Keratinocyte (primary cell): ENCODE measurements around the gene CDK2AP2. TPM values are rescaled to one million over a fixed set of nuclear protein-coding genes. Genes with fewer than 3 reads are reported as not detected.
"Not testable (repeated sequence)": the region's sequence is repeated elsewhere in the genome, so short reads cannot be mapped to it uniquely, and the experiment has no call there.

ENCODE experiments used
- DNase-seq: peaks from one replicate; pipeline ENCODE4 v3.0.0-alpha.2; 2011; ENCODE audit warnings: low read depth, missing footprints, low spot score
- FAIRE-seq: peaks from 2 replicates; lab custom pipeline; 2011; peaks lifted over from hg19 to GRCh38; lab: Jason Lieb, UNC
- H2AFZ ChIP-seq: 2 replicates; pipeline ENCODE4 v1.6.0; 2012; ENCODE audit warnings: low read length, control low read depth, inconsistent platforms; ENCODE audit not compliant: control insufficient read depth
- H3K27ac ChIP-seq: 2 replicates; pipeline ENCODE4 v1.5.1; 2011; ENCODE audit warnings: low read length; ENCODE audit not compliant: control insufficient read depth, insufficient read depth
- H3K27me3 ChIP-seq: 3 replicates; pipeline ENCODE4 v1.6.0; 2011; ENCODE audit warnings: low read length; ENCODE audit not compliant: control insufficient read depth, insufficient read depth; ENCODE audit errors: extremely low read depth
- H3K36me3 ChIP-seq, 2 experiments: 2 replicates in 1 of 2; 3 replicates in 1 of 2; pipeline ENCODE4 v1.5.1; 2011; ENCODE audit warnings: low read length in 2 of 2, mild to moderate bottlenecking in 1 of 2; ENCODE audit not compliant: control insufficient read depth in 2 of 2, insufficient read depth in 2 of 2; ENCODE audit errors: extremely low read depth in 1 of 2
- H3K4me1 ChIP-seq: 3 replicates; pipeline ENCODE4 v1.5.1; 2011; ENCODE audit warnings: low read length; ENCODE audit not compliant: control insufficient read depth, insufficient read depth; ENCODE audit errors: extremely low read depth
- H3K4me2 ChIP-seq: 3 replicates; pipeline ENCODE4 v1.6.0; 2011; ENCODE audit warnings: low read depth, low read length; ENCODE audit not compliant: control insufficient read depth, insufficient read depth; ENCODE audit errors: extremely low read depth
- H3K4me3 ChIP-seq, 3 experiments: fragments of 200-600 bp in 1 of 3; sonication (generic) in 1 of 3; 2 replicates in 2 of 3; 3 replicates in 1 of 3; pipeline ENCODE4 v1.5.1; 2011 to 2016; ENCODE audit warnings: low read length in 3 of 3, mild to moderate bottlenecking in 3 of 3, control low read depth in 2 of 3, inconsistent platforms in 1 of 3, low read depth in 1 of 3, mixed read lengths in 1 of 3, mixed run types in 1 of 3, moderate library complexity in 1 of 3; ENCODE audit not compliant: control insufficient read depth in 2 of 3, insufficient read depth in 2 of 3; ENCODE audit errors: extremely low read depth in 1 of 3
- H3K79me2 ChIP-seq: 2 replicates; pipeline ENCODE4 v1.6.0; 2012; ENCODE audit warnings: low read length; ENCODE audit not compliant: control insufficient read depth, insufficient read depth
- H3K9ac ChIP-seq: 3 replicates; pipeline ENCODE4 v1.6.0; 2011; ENCODE audit warnings: low read length; ENCODE audit not compliant: control insufficient read depth, insufficient read depth; ENCODE audit errors: extremely low read depth
- H3K9me1 ChIP-seq: 3 replicates; pipeline ENCODE4 v1.6.0; 2011; ENCODE audit warnings: low read length; ENCODE audit not compliant: control insufficient read depth, insufficient read depth; ENCODE audit errors: extremely low read depth
- H3K9me3 ChIP-seq: 2 replicates; pipeline ENCODE4 v1.5.1; 2012; ENCODE audit warnings: low read depth, low read length; ENCODE audit not compliant: control insufficient read depth
- H4K20me1 ChIP-seq: 3 replicates; pipeline ENCODE4 v1.6.0; 2011; ENCODE audit warnings: low read length; ENCODE audit not compliant: control insufficient read depth, insufficient read depth; ENCODE audit errors: extremely low read depth
- EZH2 ChIP-seq: IDR thresholded peaks from one replicate; pipeline ENCODE4 v1.6.1; 2012; ENCODE audit warnings: inconsistent platforms, mild to moderate bottlenecking, low read length, moderate library complexity
- dilution Hi-C: fragments of 300-500 bp; cut with MboI; formaldehyde crosslinking; loops from one replicate; pipeline ENCODE4 v1.7.0; 2020; ENCODE audit warnings: low sequenced_read_pairs; ENCODE audit not compliant: extremely low pct_ligation_motif_present
- polyA plus RNA-seq, 5 experiments: library from polyadenylated mRNA; depleted of rRNA in 3 of 5; stranded (reverse) in 3 of 5; stranded (forward) in 1 of 5; unstranded in 1 of 5; fragments of >200 nt; gene quantifications; 1 replicate in 1 of 5; 2 replicates in 3 of 5; 3 replicates in 1 of 5; pipeline versions ENCODE4 v1.2.1 to v1.2.3, GENCODE V29; 2011 to 2012; ENCODE audit warnings: missing spikeins in 2 of 5, low read depth in 1 of 5, low replicate concordance in 1 of 5
- TF ChIP-seq, protein P1 (sequence below), 3 experiments: IDR thresholded peaks in 1 of 3; conservative IDR thresholded peaks in 1 of 3; optimal IDR thresholded peaks in 1 of 3; 2 replicates in 2 of 3; 3 replicates in 1 of 3; pipeline versions ENCODE3 to v1.5.1; 2011; ENCODE audit warnings: low read length in 3 of 3, mild to moderate bottlenecking in 3 of 3, moderate library complexity in 2 of 3, control low read depth in 1 of 3, inconsistent platforms in 1 of 3; ENCODE audit not compliant: insufficient read depth in 2 of 3; ENCODE audit errors: extremely low read depth in 1 of 3

The CDK2AP2 gene
- polyA plus RNA-seq, 1 donor (not counting 4 experiments of a cell fraction or from before 2014, with no cell fraction given) = 9.7 TPM

DNA sequence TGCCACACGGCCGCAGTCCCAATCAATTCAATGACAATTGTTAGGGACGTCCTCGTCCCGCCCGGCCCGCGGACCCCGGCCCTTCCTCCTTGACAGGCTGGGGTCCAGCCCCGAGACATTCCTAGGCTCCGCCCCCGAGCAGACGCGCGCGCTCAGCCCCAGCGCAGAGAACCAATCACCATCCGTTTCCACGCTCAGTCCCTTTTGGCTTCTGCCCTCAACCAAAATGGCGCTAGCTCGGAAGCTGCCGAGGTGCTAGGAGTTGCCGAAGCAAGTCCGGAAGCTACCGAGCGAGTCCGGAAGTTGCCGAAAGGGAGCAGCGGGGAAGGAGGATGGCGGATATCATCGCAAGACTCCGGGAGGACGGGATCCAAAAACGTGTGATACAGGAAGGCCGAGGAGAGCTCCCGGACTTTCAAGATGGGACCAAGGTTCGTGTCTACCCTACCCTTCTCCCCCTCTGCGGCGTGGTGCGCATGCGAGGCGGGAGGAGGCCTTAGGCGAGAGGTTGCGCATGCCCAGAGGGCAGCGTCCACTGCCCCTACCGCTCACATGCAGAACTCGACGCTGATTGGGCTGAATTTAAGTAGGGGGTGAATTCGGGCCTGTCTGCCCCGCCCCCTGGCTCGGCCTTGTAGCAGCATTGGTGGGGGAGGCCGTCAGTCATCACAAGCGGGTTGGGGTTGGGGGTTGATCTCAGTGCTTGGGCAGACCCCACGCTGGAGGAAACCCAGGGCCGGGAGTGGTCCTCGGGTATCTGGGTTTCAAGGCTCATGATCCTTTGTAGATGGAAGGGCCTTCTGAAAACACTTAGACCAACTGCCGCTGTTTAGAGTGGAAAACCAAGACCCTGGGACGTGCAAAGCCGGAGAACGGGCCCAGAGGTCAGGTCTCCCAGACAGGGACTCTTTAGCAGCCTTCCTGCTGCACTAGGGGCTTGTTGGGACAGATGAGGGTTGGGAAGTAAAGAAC is 24.8 kb downstream of the CDK2AP2 start, which contains the start of gene AIP:
Gene AIP (plus strand): TSS at position 200 of the 972 bp plus-strand sequence. CDS start 133 bp downstream, at position 333.
- no peak for TF ChIP-seq EZH2
- TF ChIP-seq, protein P1, sequence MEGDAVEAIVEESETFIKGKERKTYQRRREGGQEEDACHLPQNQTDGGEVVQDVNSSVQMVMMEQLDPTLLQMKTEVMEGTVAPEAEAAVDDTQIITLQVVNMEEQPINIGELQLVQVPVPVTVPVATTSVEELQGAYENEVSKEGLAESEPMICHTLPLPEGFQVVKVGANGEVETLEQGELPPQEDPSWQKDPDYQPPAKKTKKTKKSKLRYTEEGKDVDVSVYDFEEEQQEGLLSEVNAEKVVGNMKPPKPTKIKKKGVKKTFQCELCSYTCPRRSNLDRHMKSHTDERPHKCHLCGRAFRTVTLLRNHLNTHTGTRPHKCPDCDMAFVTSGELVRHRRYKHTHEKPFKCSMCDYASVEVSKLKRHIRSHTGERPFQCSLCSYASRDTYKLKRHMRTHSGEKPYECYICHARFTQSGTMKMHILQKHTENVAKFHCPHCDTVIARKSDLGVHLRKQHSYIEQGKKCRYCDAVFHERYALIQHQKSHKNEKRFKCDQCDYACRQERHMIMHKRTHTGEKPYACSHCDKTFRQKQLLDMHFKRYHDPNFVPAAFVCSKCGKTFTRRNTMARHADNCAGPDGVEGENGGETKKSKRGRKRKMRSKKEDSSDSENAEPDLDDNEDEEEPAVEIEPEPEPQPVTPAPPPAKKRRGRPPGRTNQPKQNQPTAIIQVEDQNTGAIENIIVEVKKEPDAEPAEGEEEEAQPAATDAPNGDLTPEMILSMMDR (optimal IDR thresholded peaks at IDR 0.05 in 1 of 3, IDR thresholded peaks at IDR 0.05 in 1 of 3, conservative IDR thresholded peaks at IDR 0.05 in 1 of 3; ENCODE audit: extremely low read depth in 1 of 3, insufficient read depth in 2 of 3, low read length in 3 of 3) = peak in 1 of 3 experiments; percentile 20
- peaks cover 13% of the 10 kb centered on the region for H3K4me1 ChIP-seq
- H2AFZ ChIP-seq = peak within 1 kb of the TSS; percentile 92
- peak; percentile 36 for FAIRE-seq
- H3K4me3 ChIP-seq = peak within 1 kb of the TSS; percentile 47 to 81 (median 77)
- H3K9me3 ChIP-seq = no peaks in the 10 kb centered on the region
- no peaks in the 10 kb centered on the region for H3K9me1 ChIP-seq
- H3K27me3 ChIP-seq = no peaks in the 10 kb centered on the region
- dilution Hi-C loops = no loop called here
- peaks cover 4% of the 10 kb centered on the region for H3K79me2 ChIP-seq
- peaks cover 2 to 7% of the 10 kb centered on the region in 2 experiments for H3K36me3 ChIP-seq
- peak within 1 kb of the TSS; percentile 80 for H3K4me2 ChIP-seq
- H4K20me1 ChIP-seq = no peaks in the 10 kb centered on the region
- H3K27ac ChIP-seq = peak within 1 kb of the TSS; percentile 70
- peak; percentile 81 for DNase-seq
- peak within 1 kb of the TSS; percentile 70 for H3K9ac ChIP-seq

DNA sequence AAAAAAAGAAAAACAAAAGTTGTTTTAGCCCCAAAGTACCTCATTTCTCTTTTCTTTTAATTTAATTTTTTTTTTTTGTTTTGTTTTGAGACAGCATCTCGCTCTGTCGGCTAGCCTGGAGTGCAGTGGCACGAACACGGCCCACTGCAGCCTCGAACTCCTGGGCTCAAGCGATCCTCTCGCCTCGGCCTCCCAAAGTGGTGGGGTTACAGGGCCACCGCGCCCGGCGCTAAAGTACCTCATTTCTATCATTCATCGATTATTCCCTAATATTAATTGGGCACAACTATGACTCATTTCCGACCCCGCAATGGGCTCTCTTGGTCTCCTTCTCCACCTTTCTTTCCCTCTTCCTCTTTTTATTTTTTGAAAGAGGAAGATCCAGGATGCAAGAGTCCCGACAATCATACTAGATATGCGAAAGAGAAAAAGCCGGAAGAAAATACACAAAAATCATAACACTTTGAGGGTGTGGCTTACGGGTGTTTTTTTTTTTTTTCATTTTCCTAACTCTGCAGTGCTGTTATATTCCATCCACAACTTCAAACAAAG is 25.6 kb downstream of the CDK2AP2 start:
- dilution Hi-C loops = no loop called here

DNA sequence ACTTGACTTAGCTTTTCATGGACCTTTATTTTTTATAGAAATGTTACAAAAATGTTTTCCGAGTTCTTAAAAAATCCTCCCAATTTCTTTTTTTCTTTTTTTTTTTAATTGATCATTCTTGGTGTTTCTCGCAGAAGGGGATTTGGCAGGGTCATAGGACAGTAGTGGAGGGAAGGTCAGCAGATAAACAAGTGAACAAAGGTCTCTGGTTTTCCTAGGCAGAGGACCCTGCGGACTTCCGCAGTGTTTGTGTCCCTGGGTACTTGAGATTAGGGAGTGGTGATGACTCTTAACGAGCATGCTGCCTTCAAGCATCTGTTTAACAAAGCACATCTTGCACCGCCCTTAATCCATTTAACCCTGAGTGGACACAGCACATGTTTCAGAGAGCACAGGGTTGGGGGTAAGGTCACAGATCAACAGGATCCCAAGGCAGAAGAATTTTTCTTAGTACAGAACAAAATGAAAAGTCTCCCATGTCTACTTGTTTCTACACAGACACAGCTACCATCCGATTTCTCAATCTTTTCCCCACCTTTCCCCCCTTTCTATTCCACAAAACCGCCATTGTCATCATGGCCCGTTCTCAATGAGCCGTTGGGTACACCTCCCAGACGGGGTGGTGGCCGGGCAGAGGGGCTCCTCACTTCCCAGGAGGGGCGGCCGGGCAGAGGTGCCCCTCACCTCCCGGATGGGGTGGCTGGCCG is 30.5 kb downstream of the CDK2AP2 start:
- H3K9me1 ChIP-seq, H3K27me3 ChIP-seq, FAIRE-seq, H2AFZ ChIP-seq, H3K4me2 ChIP-seq, H3K4me1 ChIP-seq, H3K79me2 ChIP-seq, H3K36me3 ChIP-seq, H4K20me1 ChIP-seq, DNase-seq, H3K9ac ChIP-seq, dilution Hi-C loops, H3K4me3 ChIP-seq, H3K27ac ChIP-seq, H3K9me3 ChIP-seq: not testable (repeated sequence)

More for the DNA sequence above, 25.6 kb downstream of the CDK2AP2 start:
- Histone ChIP-seq H3K9ac (peak overlapping the region; percentile 70), H3K9me3 (no peaks in the 10 kb centered on the region), H2AFZ (peak overlapping the region; percentile 90), H4K20me1 (no peaks in the 10 kb centered on the region), H3K36me3 (peaks cover 2 to 6% of the 10 kb centered on the region in 2 experiments), H3K4me3 (peak overlapping the region; percentile 47 to 81 (median 77)), H3K27me3 (no peaks in the 10 kb centered on the region), H3K79me2 (peaks cover 4% of the 10 kb centered on the region), H3K27ac (peak overlapping the region; percentile 70), H3K4me1 (peaks cover 13% of the 10 kb centered on the region), H3K4me2 (peak overlapping the region; percentile 80), H3K9me1 (no peaks in the 10 kb centered on the region)
- DNase-seq = no peak
- no peak for FAIRE-seq
- TF ChIP-seq EZH2 = no peak
- TF ChIP-seq, protein P1 (optimal IDR thresholded peaks at IDR 0.05 in 1 of 3, IDR thresholded peaks at IDR 0.05 in 1 of 3, conservative IDR thresholded peaks at IDR 0.05 in 1 of 3; ENCODE audit: extremely low read depth in 1 of 3, insufficient read depth in 2 of 3, low read length in 3 of 3) = no peak
